Astrocyte of the cerebellum (primary cell): Measurements from ENCODE around the gene HECTD2.

Experiments
- DNase-seq: peaks from one replicate; pipeline ENCODE4 v3.0.0-alpha.2; 2011; ENCODE audit warnings: low read depth
- H3K4me3 ChIP-seq: 2 replicates; pipeline ENCODE4 v1.5.1; 2011; ENCODE audit warnings: mild to moderate bottlenecking, low read depth, low read length, moderate library complexity
- in situ Hi-C: cut with HindIII; loops from 2 replicates; pipeline ENCODE4 v1.10.0; 2017; ENCODE audit warnings: low sequenced_read_pairs
- TF ChIP-seq, protein P1 (sequence below): IDR thresholded peaks from 2 replicates; pipeline ENCODE4 v1.5.1; 2012; ENCODE audit warnings: low read length, low read depth, moderate library complexity, mild to moderate bottlenecking; ENCODE audit errors: missing control alignments

Gene HECTD2

DNA sequence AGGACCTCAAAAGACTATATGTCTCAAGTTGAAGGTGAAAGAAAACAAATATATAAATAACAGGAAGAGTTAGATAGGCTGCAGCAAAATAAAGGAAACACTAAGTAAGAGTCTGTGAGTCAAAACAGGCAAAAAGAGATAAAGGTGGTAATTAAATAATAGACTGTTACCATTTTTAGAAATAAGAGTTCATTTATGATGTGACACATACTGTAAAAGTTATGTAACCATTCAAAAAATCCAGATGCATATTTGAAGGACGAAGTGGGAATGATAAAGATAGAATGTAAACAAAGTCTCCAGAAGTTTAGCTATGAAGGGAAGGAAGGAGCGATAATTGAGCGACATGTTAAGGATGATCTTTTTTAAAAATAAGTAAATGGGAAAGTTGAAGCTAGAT lies 50.5 kb downstream of the HECTD2 start:
- no peak for DNase-seq
- in situ Hi-C loops = no loop called here
- TF ChIP-seq, protein P1, sequence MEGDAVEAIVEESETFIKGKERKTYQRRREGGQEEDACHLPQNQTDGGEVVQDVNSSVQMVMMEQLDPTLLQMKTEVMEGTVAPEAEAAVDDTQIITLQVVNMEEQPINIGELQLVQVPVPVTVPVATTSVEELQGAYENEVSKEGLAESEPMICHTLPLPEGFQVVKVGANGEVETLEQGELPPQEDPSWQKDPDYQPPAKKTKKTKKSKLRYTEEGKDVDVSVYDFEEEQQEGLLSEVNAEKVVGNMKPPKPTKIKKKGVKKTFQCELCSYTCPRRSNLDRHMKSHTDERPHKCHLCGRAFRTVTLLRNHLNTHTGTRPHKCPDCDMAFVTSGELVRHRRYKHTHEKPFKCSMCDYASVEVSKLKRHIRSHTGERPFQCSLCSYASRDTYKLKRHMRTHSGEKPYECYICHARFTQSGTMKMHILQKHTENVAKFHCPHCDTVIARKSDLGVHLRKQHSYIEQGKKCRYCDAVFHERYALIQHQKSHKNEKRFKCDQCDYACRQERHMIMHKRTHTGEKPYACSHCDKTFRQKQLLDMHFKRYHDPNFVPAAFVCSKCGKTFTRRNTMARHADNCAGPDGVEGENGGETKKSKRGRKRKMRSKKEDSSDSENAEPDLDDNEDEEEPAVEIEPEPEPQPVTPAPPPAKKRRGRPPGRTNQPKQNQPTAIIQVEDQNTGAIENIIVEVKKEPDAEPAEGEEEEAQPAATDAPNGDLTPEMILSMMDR = no peak
- H3K4me3 ChIP-seq = no peak overlapping the region

DNA sequence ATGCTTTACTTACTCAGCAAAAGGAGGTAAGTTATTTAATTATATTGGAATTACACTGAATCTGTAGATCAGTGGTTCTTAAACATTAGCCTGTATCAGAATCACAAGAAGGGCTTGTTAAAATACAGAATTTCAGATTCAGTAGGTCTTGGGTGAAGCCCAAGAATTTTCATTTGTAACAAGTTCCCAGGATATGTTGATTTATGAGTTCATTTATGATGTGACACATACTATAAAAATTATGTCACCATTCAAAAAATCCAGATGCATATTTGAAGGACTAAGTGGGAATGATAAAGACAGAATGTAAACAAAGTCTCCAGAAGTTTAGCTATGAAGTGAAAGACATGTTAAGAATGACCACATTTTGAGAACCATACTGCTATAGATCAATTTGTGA lies 52.3 kb downstream of the HECTD2 start:
- DNase-seq = no peak
- in situ Hi-C loops = no loop called here
- H3K4me3 ChIP-seq = no peak overlapping the region
- TF ChIP-seq, protein P1 = no peak

DNA sequence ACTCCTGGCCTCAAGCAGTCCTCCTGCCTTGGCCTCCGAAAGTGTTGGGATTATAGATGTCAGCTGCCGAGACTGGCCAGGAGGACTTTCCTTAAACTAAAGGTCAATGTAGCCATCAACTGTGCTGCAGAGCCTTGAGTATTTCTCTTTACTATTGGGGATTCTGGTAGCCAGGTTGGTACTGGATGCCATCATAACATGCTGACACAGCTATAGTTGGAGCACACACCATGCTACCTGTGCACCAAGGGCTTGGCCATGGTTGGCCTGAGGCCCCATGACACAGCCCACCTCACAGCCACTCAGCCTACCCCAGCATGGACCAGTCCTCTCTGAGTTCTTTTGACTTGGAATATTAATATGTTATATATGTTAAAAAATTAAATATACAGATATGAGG lies 54.4 kb downstream of the HECTD2 start:
- TF ChIP-seq, protein P1 = no peak
- in situ Hi-C loops = no loop called here
- no peak for DNase-seq
- H3K4me3 ChIP-seq = no peak overlapping the region

DNA sequence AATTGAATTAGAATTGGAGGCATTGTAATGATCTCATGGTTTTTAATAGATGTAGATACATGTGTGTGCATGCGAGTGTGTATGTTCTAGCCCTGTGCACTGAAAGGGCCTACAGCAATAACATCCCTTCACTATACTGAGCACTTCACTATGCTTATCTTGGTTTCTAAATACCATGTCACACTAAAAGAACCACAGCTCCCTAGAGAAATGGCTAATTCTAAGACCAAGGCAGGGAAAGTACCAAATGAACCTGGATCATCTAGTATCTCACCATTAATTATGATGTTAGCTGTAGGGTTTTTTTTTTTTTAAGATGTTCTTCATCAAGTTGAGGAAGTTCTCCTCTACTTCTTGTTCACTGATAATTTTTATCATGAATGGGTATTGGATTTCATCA lies 55.1 kb downstream of the HECTD2 start:
- TF ChIP-seq, protein P1 = no peak
- H3K4me3 ChIP-seq = no peak overlapping the region
- in situ Hi-C loops = no loop called here
- DNase-seq = no peak

DNA sequence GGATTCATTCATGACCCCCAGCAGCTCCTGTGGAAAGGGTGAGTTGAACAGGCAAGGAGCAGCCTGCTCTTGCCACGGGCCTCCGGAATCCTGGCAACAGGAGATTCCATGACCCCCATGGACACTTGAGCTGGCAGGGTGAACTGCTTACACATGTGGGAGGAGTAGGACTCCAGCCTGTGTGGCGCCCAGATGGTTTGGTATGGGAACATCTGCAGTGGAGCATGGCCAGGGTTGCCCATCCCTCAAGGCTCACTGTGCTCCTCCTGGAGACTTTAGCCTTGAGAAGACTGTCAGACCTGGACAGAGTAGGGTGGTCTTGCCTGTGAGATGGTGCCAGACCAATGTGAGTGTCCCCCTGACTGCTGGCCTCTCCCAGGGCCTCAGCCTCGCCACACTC lies 57.0 kb downstream of the HECTD2 start:
- no peak for DNase-seq
- in situ Hi-C loops = no loop called here
- H3K4me3 ChIP-seq = no peak overlapping the region
- TF ChIP-seq, protein P1 = no peak

DNA sequence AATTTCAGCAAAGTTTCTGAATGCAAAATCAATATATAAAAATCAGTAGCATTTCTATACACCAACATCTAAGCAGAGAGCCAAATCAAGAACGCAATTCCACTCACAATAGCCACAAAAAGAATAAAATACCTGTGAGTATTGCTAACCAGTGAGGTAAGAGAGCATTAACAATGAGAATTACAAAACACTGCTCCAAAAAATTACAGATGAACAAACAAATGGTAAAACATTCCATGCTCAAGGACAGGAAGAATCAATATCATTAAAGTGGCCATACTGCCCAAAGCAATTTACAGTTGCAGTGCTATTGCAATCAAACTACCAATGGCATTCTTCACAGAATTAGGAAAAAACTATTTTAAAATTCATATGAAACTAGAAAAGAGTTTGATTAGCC lies 61.5 kb downstream of the HECTD2 start:
- H3K4me3 ChIP-seq = no peak overlapping the region
- in situ Hi-C loops = no loop called here
- no peak for DNase-seq
- TF ChIP-seq, protein P1 = no peak

DNA sequence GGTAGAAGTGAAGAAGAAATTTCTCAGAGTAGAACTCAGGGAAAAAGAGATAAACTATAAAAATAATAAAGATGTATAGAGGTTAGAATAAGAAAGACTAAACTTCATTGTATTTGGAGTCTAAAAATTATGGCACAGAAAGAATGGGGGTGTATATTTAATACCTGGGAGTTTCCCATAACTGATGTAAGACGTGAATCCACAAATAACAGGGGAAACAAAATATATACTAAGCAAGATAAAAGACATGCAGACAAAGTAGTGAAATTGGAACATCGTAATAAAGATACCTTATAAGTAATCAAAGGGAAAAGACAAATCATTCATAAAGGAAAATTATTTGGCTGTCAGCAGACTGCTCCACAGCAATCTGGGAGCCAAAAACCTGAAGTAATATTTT lies 62.8 kb downstream of the HECTD2 start:
- TF ChIP-seq, protein P1 = no peak
- DNase-seq = no peak
- in situ Hi-C loops = no loop called here
- no peak overlapping the region for H3K4me3 ChIP-seq
